HUES64 (cell line): ENCODE results near the gene AMBRA1.

Source experiments
- H3K27ac ChIP-seq: 2 replicates; pipeline ENCODE4 v1.7.0; 2013; ENCODE audit warnings: low read depth, low read length, inconsistent platforms
- H3K27me3 ChIP-seq: 2 replicates; pipeline ENCODE4 v1.6.1; 2013; ENCODE audit warnings: mild to moderate bottlenecking, low read length; ENCODE audit not compliant: insufficient read depth
- H3K36me3 ChIP-seq: 2 replicates; pipeline ENCODE4 v1.6.1; 2013; ENCODE audit warnings: mild to moderate bottlenecking, low read length; ENCODE audit not compliant: insufficient read depth
- H3K4me1 ChIP-seq: 2 replicates; pipeline ENCODE4 v1.6.1; 2013; ENCODE audit warnings: mild to moderate bottlenecking, low read length, moderate library complexity; ENCODE audit not compliant: insufficient read depth
- H3K4me3 ChIP-seq: 2 replicates; pipeline ENCODE4 v1.5.1; 2013; ENCODE audit warnings: mild to moderate bottlenecking, low read length, moderate library complexity
- H3K9ac ChIP-seq: 2 replicates; pipeline ENCODE4 v1.6.1; 2013; ENCODE audit warnings: mild to moderate bottlenecking, low read depth, low read length
- H3K9me3 ChIP-seq: 2 replicates; pipeline ENCODE4 v1.6.1; 2013; ENCODE audit warnings: low read depth, low read length; ENCODE audit not compliant: insufficient read depth
- WGBS: fragments of 150-250, 120-280 bp; methylation state at CpG from one replicate; pipeline ENCODE4 v1.1.7; 2013; ENCODE audit warnings: missing lambda C conversion rate; 5-methylcytosine and 5-hydroxymethylcytosine counted together

AMBRA1 gene

DNA sequence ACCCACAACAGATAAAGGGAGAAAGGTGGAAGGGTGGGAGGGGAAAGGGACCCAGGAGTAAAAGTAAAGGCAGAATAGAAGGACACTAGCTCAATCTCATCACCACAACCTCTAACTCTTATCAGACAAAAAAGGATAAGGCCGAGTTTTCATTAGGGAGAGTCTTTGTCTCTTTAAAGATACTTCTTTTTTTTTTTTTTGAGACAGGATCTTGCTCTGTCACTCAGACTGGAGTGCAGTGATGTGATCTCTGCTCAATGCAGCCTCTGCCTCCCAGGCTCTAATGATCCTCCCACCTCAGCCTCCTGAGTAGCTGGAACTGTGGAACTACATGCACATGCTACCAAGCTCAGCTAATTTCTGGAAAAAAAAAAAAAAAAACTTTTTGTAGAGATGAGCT lies 116.7 kb downstream of the AMBRA1 start:
- no peaks in the 10 kb centered on the region for H3K36me3 ChIP-seq
- no peaks in the 10 kb centered on the region for H3K4me1 ChIP-seq
- H3K4me3 ChIP-seq, result no peak overlapping the region
- no peak overlapping the region for H3K27ac ChIP-seq
- H3K9me3 ChIP-seq, result no peaks in the 10 kb centered on the region
- H3K27me3 ChIP-seq, result no peaks in the 10 kb centered on the region
- WGBS, result 71% methylated on average over 1 of the region's 1 CpG
- no peak overlapping the region for H3K9ac ChIP-seq

DNA sequence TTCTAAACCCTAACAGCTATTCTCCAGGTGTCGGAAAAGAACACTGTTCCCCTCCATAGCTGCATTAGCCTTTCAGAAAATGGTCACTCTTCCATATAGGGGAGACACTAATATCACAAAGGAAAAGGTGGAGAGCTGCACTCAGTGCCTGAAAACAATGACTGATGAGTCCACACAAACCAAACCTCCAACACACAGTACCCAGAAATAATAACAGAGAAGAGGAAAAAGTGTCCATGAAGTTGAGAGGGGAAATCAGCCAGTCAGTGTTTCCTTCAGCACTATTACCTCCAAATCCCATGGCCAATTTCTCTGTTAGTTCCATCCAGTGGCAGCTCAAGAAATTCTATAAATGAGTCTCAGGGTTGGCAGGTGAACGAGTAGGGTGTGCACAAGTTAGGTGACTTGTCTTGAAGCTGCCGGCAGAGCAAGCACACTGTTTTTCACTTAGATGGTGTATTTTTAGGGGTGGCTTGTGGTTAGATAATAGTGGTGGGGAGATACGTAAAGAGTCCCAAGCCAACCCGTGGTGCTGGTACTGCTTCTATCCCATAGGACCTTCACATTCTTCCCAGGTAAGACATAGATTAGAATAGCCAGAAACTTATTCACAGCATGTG lies 117.8 kb downstream of the AMBRA1 start:
- Histone ChIP-seq H3K9me3 (no peaks in the 10 kb centered on the region), H3K36me3 (no peaks in the 10 kb centered on the region), H3K9ac (no peak overlapping the region), H3K27ac (no peak overlapping the region), H3K4me1 (no peaks in the 10 kb centered on the region), H3K27me3 (no peaks in the 10 kb centered on the region), H3K4me3 (no peak overlapping the region)
- 94% methylated on average over 4 of the region's 5 CpGs for WGBS

DNA sequence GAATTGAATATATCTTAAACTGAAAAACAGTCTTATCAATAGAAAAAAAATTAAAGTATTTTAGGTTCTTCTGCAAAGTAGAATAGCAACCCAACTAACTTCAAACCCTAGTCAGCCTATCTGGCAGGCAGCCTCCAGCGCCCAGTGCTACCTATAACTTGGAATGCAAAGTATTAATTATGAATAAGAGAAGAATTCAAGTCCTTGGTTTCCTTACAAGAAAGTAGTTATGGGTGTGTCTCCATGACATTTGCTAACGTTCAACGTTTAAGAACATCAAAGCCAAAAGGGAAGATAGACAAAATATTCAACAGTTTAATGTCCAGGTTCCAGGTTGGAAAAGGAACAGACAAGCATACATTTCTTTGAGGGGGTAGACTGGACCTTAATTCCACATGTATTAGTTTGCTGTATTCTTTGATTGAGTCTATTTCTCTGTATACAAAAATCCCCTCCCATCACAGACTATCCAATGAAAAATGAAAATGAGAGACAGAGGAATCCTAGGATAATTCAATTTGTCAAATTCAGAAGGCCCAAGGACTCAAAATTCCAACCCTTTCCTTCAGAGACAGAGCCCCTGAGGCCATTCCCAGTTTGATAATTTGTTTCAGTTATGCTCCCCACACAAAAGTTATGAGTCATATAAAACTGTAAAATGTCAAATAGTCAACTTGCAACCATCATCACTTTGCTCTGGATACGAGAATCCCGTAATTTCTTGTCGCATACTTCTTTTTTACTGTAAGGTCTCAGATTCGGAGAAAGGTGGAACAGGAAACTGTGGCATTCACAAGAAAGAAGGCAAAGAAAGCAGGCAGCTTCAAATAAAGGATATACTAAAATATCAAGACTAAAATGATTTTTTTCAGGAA lies 118.5 kb downstream of the AMBRA1 start:
- 95% methylated on average over 7 of the region's 7 CpGs for WGBS
- H3K27ac ChIP-seq, result no peak overlapping the region
- H3K9ac ChIP-seq, result no peak overlapping the region
- H3K4me3 ChIP-seq, result no peak overlapping the region
- no peaks in the 10 kb centered on the region for H3K4me1 ChIP-seq
- H3K9me3 ChIP-seq, result no peaks in the 10 kb centered on the region
- no peaks in the 10 kb centered on the region for H3K36me3 ChIP-seq
- H3K27me3 ChIP-seq, result no peaks in the 10 kb centered on the region

DNA sequence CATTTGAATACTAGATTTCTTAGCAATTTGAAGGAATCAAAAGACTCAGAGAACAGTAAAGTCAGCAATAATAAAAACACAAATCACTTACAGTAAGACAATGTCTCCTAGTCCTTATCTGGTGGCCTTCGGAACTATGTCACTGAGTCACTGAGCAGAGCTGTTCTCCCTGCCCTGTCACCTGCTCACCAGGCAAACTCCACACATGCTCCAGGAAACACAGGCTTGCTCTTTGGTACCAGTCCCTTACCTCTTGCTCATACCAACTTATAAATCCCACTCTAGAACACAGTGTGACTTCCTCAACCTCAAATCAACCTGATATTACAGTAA lies 121.2 kb downstream of the AMBRA1 start:
- Histone ChIP-seq H3K36me3 (no peaks in the 10 kb centered on the region; the same call in 1 of the 2 replicates), H3K4me3 (no peak overlapping the region), H3K4me1 (no peaks in the 10 kb centered on the region), H3K9me3 (no peaks in the 10 kb centered on the region), H3K27ac (no peak overlapping the region), H3K27me3 (no peaks in the 10 kb centered on the region), H3K9ac (no peak overlapping the region)
- WGBS, result 94% methylated on average over 1 of the region's 1 CpG

DNA sequence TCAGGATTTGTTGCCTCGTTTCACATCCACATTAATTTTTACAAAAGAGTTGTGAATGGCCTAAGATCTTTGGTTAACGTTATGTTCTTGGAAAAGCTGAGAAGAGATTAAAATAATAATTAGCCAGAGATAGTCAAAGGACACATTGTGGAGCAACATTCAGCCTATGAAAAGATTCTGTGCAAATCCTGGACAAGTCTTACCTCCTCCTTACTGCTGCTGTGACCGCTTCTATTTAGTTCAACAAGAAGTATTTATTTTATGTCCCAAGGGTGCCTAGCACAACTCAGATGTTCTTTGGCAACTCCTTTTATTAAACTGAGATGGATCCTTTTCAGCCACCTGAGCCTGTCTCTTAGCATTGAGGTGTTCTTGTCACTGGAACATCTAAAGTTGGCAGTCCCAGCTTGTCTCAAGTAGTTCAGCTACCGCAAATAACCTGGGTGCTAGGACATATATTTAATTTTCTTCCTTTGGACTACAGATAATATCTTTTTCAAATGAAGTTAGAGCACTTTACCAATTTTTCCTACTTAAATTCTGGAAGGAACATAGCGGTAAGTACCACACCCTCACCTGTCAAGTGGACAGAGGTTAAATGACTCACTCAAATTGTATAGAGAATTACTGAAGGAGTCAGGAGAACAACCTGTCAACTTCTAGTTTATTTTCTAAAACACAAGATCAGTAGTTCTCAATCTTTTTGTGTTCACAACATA lies 121.7 kb downstream of the AMBRA1 start:
- H3K9ac ChIP-seq, result no peak overlapping the region
- H3K27ac ChIP-seq, result no peak overlapping the region
- WGBS, result 94% methylated on average over 3 of the region's 5 CpGs
- H3K4me1 ChIP-seq, result no peaks in the 10 kb centered on the region
- no peak overlapping the region for H3K4me3 ChIP-seq
- no peaks in the 10 kb centered on the region for H3K27me3 ChIP-seq
- H3K9me3 ChIP-seq, result no peaks in the 10 kb centered on the region
- H3K36me3 ChIP-seq, result no peaks in the 10 kb centered on the region; the same call in 1 of the 2 replicates

DNA sequence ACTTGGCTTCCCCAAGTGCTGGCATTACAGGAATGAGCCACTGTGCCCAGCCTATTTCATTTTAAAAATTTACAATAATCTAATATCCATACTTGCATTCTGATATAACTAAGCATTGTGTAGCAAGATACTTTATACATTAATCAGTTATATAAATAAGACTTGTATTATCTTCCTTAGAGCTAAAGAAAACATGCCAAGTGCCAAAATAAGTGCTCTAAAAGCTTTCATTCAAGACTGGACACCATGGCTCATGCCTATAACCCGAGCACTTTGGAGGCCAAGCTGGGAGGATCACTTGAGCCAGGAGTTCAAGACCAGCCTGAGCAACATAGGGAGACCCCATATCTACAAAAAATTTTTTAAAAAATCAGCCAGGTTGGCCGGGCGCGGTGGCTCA lies 123.9 kb downstream of the AMBRA1 start:
- 98% methylated on average over 4 of the region's 4 CpGs for WGBS
- no peaks in the 10 kb centered on the region for H3K9me3 ChIP-seq
- H3K4me1 ChIP-seq, result peaks cover 10% of the 10 kb centered on the region
- H3K27ac ChIP-seq, result no peak overlapping the region
- no peaks in the 10 kb centered on the region; the same call in 1 of the 2 replicates for H3K36me3 ChIP-seq
- no peak overlapping the region for H3K9ac ChIP-seq
- no peaks in the 10 kb centered on the region for H3K27me3 ChIP-seq
- H3K4me3 ChIP-seq, result no peak overlapping the region

DNA sequence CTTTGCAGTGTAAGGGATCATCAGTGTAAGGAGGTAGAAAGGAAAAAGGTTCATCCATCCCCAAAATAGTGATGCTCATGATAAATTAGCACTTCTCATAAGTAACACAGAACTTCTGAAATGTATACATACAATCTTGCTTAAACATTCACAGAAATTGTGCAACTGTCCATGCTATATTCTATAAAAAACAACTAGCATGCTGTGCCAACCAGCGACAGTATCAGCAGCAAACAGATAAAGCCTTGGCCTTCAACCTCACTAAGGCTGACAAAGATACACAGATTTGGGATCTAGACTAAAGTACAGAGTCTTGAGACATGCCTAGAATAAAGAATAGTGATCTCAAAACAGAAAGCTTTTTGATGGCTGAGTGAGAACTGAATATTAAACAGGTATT lies 128.1 kb downstream of the AMBRA1 start:
- WGBS, result 85% methylated on average over 1 of the region's 1 CpG
- Histone ChIP-seq H3K4me3 (no peak overlapping the region), H3K4me1 (peaks cover 33% of the 10 kb centered on the region), H3K36me3 (no peaks in the 10 kb centered on the region; the same call in 1 of the 2 replicates), H3K27me3 (no peaks in the 10 kb centered on the region), H3K9me3 (no peaks in the 10 kb centered on the region), H3K9ac (no peak overlapping the region), H3K27ac (no peak overlapping the region)

DNA sequence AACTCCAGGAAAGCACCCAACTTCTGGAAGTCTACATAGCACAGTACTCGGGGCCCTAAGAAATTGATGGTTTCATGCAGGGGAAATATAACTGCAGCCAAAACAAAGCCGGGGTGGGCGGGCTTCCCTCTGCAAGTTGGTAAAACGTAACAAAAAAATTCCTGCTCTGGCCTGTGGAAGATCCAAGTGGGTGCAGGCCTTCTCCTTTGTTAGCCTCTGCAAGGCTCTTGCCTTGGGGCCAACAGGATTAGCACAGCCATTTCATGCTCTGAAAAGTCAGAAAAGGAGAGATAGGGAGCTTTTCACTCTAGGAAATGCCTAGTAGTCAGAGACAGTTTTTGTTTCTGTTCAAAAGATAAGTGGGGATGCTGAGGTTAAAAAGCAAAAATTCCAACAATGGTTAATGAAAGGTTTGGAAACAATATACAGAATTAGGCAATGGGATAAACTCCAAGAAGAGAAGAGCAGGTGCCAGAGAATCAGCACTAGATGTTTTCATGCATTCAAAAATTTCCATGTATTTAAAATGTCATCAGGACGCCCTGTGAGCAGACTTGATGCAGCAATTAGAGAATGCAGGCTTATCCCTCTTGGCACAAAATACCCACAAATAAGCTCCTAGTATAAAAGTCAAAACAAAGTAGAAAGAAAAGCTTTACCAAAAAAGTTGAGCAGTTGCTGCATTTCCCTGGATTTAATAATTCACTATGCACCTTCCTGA lies 130.0 kb downstream of the AMBRA1 start:
- 66% methylated on average over 5 of the region's 5 CpGs for WGBS
- Histone ChIP-seq H3K9ac (no peak overlapping the region), H3K27me3 (no peaks in the 10 kb centered on the region), H3K9me3 (no peaks in the 10 kb centered on the region), H3K36me3 (no peaks in the 10 kb centered on the region; the same call in 1 of the 2 replicates), H3K4me3 (no peak overlapping the region), H3K4me1 (peaks cover 33% of the 10 kb centered on the region), H3K27ac (peak overlapping the region; percentile 11; the same call in 1 of the 2 replicates)

DNA sequence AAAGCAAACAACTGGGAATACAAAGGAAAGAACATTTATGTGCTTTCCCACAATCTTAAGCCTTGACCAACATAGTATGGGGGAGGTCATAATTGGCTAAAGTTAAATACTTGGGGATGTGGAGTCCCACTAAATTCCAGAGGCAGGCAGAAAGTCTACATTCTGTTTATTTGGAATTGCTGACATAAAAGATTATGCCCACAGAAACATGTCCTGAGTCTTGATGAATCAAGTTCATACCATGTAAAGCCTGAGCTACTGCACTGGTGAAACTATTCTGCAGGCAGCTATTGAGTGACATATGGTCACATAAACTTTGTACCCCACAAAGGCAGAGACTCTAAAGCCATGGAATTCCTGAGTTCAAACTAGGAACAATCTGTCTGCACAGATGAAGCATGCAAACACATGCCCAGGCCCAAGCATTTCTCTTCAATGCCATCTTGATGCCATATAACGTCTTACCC lies 132.3 kb downstream of the AMBRA1 start:
- Histone ChIP-seq H3K27me3 (no peaks in the 10 kb centered on the region), H3K9ac (no peak overlapping the region), H3K9me3 (no peaks in the 10 kb centered on the region), H3K36me3 (no peaks in the 10 kb centered on the region), H3K4me3 (no peak overlapping the region), H3K27ac (no peak overlapping the region), H3K4me1 (peaks cover 52% of the 10 kb centered on the region)
- 92% methylated on average over 1 of the region's 1 CpG for WGBS

DNA sequence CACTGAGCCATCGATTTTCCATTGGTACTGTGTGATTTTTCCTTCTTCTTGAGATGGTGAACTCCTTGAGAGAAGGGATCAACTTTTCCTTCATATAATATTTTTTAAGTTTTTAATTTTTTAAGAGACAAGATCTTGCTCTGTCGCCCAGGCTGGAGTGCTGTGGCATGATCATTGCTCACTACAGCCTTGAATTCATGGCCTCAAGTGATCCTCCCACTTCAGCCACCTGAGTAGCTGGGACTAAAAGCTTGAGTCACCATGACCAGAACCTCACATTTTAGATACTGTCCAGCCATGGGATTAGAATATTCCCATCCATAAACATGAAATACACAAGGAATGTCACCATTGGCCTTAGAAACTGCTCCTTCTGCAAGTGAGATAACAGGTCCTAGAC lies 135.3 kb downstream of the AMBRA1 start:
- Histone ChIP-seq H3K4me3 (no peak overlapping the region), H3K9me3 (no peaks in the 10 kb centered on the region), H3K36me3 (no peaks in the 10 kb centered on the region), H3K27me3 (no peaks in the 10 kb centered on the region), H3K9ac (no peak overlapping the region), H3K4me1 (peaks cover 40% of the 10 kb centered on the region), H3K27ac (no peak overlapping the region)
- WGBS, result 99% methylated on average over 2 of the region's 2 CpGs
